Nephron (organoid): ENCODE data around the gene SREK1.

Source experiments
- H3K27ac Mint-ChIP-seq, 3 experiments: 2 replicates each; pipeline ENCODE4 v1.8.0; 2020; ENCODE audit warnings: mixed read lengths in 3 of 3, mild to moderate bottlenecking in 2 of 3, moderate library complexity in 1 of 3
- H3K27me3 Mint-ChIP-seq: 2 replicates; pipeline ENCODE4 v1.8.0; 2021; ENCODE audit warnings: low read depth, mild to moderate bottlenecking, moderate library complexity, mixed read lengths
- H3K36me3 Mint-ChIP-seq: 2 replicates; pipeline ENCODE4 v1.8.0; 2020; ENCODE audit warnings: low read depth, mixed read lengths
- H3K4me1 Mint-ChIP-seq: 2 replicates; pipeline ENCODE4 v1.8.0; 2020; ENCODE audit warnings: mixed read lengths
- H3K4me3 Mint-ChIP-seq, 3 experiments: 2 replicates each; pipeline ENCODE4 v1.8.0; 2020; ENCODE audit warnings: mild to moderate bottlenecking in 3 of 3, mixed read lengths in 3 of 3, moderate library complexity in 2 of 3
- H3K9me3 Mint-ChIP-seq: 2 replicates; pipeline ENCODE4 v1.8.0; 2020; ENCODE audit warnings: mixed read lengths
- CTCF ChIP-seq, 3 experiments: fragments of 200-600 bp; sonication (generic); IDR thresholded peaks; one replicate each; pipeline ENCODE4 v1.5.0; 2021; ENCODE audit warnings: antibody characterized with exemption in 3 of 3; ENCODE audit not compliant: unreplicated experiment in 3 of 3

Gene SREK1

GRCh38 chr5:66169534-66169933 is 25.4 kb downstream of the SREK1 start:
- H3K9me3 Mint-ChIP-seq = no peaks in the 10 kb centered on the region

GRCh38 chr5:66170195-66170919 is 26.3 kb downstream of the SREK1 start:
- Mint-ChIP-seq H3K27me3 (no peaks in the 10 kb centered on the region), H3K27ac (peak overlapping the region in 1 of 3 experiments; percentile 32), H3K4me3 (no peak overlapping the region), H3K9me3 (no peaks in the 10 kb centered on the region), H3K36me3 (peaks cover 56% of the 10 kb centered on the region), H3K4me1 (peaks cover 5% of the 10 kb centered on the region)
- no peak for TF ChIP-seq CTCF (IDR thresholded peaks at IDR 0.05; ENCODE audit: unreplicated experiment in 3 of 3)

More at GRCh38 chr5:66169534-66169933, 25.4 kb downstream of the SREK1 start:
- Mint-ChIP-seq H3K36me3 (peaks cover 53% of the 10 kb centered on the region), H3K27me3 (no peaks in the 10 kb centered on the region), H3K4me3 (no peak overlapping the region), H3K4me1 (peaks cover 4% of the 10 kb centered on the region), H3K27ac (no peak overlapping the region)
- no peak for TF ChIP-seq CTCF (IDR thresholded peaks at IDR 0.05; ENCODE audit: unreplicated experiment in 3 of 3)

- Mint-ChIP-seq H3K4me1 (peaks cover 5% of the 10 kb centered on the region), H3K4me3 (no peak overlapping the region), H3K36me3 (peaks cover 56% of the 10 kb centered on the region), H3K27ac (no peak overlapping the region), H3K9me3 (no peaks in the 10 kb centered on the region), H3K27me3 (no peaks in the 10 kb centered on the region)
- peak; percentile 48 to 66 (median 49) for TF ChIP-seq CTCF (IDR thresholded peaks at IDR 0.05; ENCODE audit: unreplicated experiment in 3 of 3)
These were observed 27.5 kb downstream of the SREK1 start for GRCh38 chr5:66171349-66172344.

- Mint-ChIP-seq H3K4me3 (no peak overlapping the region), H3K27me3 (no peaks in the 10 kb centered on the region), H3K36me3 (peaks cover 65% of the 10 kb centered on the region), H3K9me3 (no peaks in the 10 kb centered on the region), H3K27ac (peak overlapping the region in 2 of 3 experiments; percentile 25 to 48), H3K4me1 (peaks cover 5% of the 10 kb centered on the region)
- peak; percentile 43 to 52 (median 46) for TF ChIP-seq CTCF (IDR thresholded peaks at IDR 0.05; ENCODE audit: unreplicated experiment in 3 of 3)
These were observed 30.2 kb downstream of the SREK1 start for GRCh38 chr5:66174338-66174737.

GRCh38 chr5:66178799-66179198 is 34.7 kb downstream of the SREK1 start:
- Mint-ChIP-seq H3K27me3 (no peaks in the 10 kb centered on the region), H3K4me1 (peaks cover 5% of the 10 kb centered on the region), H3K36me3 (peaks cover 70% of the 10 kb centered on the region), H3K9me3 (no peaks in the 10 kb centered on the region), H3K4me3 (no peak overlapping the region), H3K27ac (no peak overlapping the region)
- no peak for TF ChIP-seq CTCF (IDR thresholded peaks at IDR 0.05; ENCODE audit: unreplicated experiment in 3 of 3)
